ENCODE measurements around the gene SPDYA. TPM values are rescaled to one million over a fixed set of nuclear protein-coding genes. Genes with fewer than 3 reads are reported as not detected.

The SPDYA gene
- polyA plus RNA-seq, 1 donor from 2014 or later: 0.46 TPM

DNA sequence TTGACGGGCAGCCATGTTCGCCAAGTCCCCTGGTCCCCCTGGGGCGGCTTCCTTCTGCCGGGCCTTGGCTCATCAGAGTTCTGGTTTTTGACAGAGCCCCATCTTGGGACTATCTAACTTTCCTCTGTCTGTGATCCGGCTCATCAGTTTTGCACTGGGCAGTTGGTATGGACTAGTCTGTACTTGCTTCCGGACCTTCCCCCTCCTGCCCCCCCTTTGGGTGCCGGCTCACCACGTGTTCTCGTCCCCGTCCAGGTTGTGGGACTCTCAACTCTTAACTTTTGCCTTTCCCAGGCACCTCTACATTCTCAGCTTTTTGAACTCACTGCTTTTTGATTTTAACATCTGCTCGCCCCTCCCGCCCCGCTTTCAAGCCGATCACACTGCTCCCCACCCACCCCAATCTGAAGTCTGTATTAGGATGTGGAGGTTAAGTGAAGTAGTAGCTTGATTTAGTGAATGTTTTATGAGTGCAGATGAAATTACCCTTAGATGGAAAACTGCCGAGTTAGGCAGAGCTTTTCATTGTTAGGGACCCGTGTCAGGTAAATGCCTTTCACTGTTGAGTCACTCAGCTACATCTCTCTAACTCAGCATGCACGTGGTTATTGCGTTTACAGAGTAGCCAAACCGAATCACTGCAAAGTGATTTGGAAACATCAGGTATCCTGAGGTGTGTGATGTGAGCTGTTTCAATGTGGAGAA, 84.7 kb downstream of the SPDYA start:
- H3K27ac ChIP-seq (ENCODE audit: low read length): no peak overlapping the region
- H2AFZ ChIP-seq (ENCODE audit: low read depth, low read length): no peak overlapping the region
- H3K9me2 ChIP-seq (ENCODE audit: insufficient read depth, low read length): no peaks in the 10 kb centered on the region
- H3K36me3 ChIP-seq (ENCODE audit: insufficient read depth, low read length): no peaks in the 10 kb centered on the region
- H3K27me3 ChIP-seq (ENCODE audit: insufficient read depth, low read depth, low read length): no peaks in the 10 kb centered on the region
- H4K20me1 ChIP-seq (ENCODE audit: insufficient read depth): no peaks in the 10 kb centered on the region
- peak overlapping the region; percentile 85 for H3K4me2 ChIP-seq (ENCODE audit: low read length)
- H3K9ac ChIP-seq (ENCODE audit: low read length): peak overlapping the region; percentile 85
- no peaks in the 10 kb centered on the region for H3K9me3 ChIP-seq (ENCODE audit: low read length)
- TF ChIP-seq SMC3 (conservative IDR thresholded peaks at IDR 0.05; ENCODE audit: poor library complexity) (no peak), CTCF (IDR thresholded peaks at IDR 0.05; ENCODE audit: poor library complexity, severe bottlenecking) (no peak), MXI1 (conservative IDR thresholded peaks at IDR 0.05; ENCODE audit: poor library complexity, severe bottlenecking) (no peak)
- peaks cover 56% of the 10 kb centered on the region for H3K79me2 ChIP-seq (replicated peaks; ENCODE audit: insufficient read depth, low read length)
- H3K4me3 ChIP-seq (ENCODE audit: low read length): peak overlapping the region; percentile 91
- no peaks in the 10 kb centered on the region for H3F3A ChIP-seq (ENCODE audit: insufficient read depth, low read length, poor library complexity, severe bottlenecking)

DNA sequence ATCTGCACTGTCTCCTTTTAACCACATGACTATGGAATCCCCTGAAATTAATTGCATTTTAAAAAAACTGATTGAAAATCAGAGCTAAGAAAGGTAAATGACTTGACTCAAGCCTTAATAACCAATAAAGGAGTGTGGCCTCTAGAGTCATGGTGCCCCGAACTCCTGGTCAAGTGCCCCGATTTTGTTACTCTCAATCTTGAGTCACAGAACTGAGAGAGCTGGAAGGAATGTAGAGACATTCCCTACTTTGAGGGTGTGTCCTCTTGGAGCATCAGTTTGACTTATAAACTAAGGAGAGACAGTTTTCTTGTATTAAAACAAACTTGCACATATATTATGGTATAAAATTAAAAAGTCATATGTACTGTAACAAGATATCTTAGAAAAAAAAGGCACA, 86.3 kb downstream of the SPDYA start:
- no peaks in the 10 kb centered on the region for H3F3A ChIP-seq (ENCODE audit: insufficient read depth, low read length, poor library complexity, severe bottlenecking)
- no peaks in the 10 kb centered on the region for H3K9me2 ChIP-seq (ENCODE audit: insufficient read depth, low read length)
- H3K9ac ChIP-seq (ENCODE audit: low read length): no peak overlapping the region
- no peak overlapping the region for H3K27ac ChIP-seq (ENCODE audit: low read length)
- H3K4me3 ChIP-seq (ENCODE audit: low read length): peak overlapping the region; percentile 91
- TF ChIP-seq POLR2AphosphoS5 (IDR thresholded peaks at IDR 0.05): no peak
- TF ChIP-seq EP300 (conservative IDR thresholded peaks at IDR 0.05; ENCODE audit: poor library complexity, severe bottlenecking): no peak
- H3K9me3 ChIP-seq (ENCODE audit: low read length): no peaks in the 10 kb centered on the region
- H2AFZ ChIP-seq (ENCODE audit: low read depth, low read length): no peak overlapping the region
- no peaks in the 10 kb centered on the region for H3K36me3 ChIP-seq (ENCODE audit: insufficient read depth, low read length)
- no peak overlapping the region for H3K4me2 ChIP-seq (ENCODE audit: low read length)
- no peaks in the 10 kb centered on the region for H4K20me1 ChIP-seq (ENCODE audit: insufficient read depth)
- peaks cover 66% of the 10 kb centered on the region for H3K79me2 ChIP-seq (replicated peaks; ENCODE audit: insufficient read depth, low read length)
- no peaks in the 10 kb centered on the region for H3K27me3 ChIP-seq (ENCODE audit: insufficient read depth, low read depth, low read length)

DNA sequence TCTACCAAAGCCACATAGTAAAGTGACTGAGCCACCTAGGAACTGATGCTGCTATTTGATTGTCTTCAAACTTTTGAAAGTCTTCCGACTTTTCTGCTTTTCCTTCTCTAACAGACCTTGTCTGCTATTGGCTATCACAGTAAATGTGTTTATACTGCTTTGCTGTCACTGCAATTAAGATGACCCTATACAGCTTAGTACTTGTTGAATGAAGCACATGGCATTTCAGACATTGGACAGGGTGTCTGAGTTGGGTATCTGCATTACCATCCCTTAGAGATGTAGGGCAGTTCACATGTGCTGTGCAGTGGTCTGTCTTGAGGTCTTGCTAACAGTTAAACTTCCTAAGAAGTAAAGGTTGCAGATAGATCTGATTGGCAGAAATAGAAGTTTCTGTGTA, 87.4 kb downstream of the SPDYA start:
- Histone ChIP-seq H3K9ac (ENCODE audit: low read length) (no peak overlapping the region), H3K79me2 (replicated peaks; ENCODE audit: insufficient read depth, low read length) (peaks cover 77% of the 10 kb centered on the region), H3K27me3 (ENCODE audit: insufficient read depth, low read depth, low read length) (no peaks in the 10 kb centered on the region), H3K4me2 (ENCODE audit: low read length) (no peak overlapping the region), H4K20me1 (ENCODE audit: insufficient read depth) (no peaks in the 10 kb centered on the region), H3K36me3 (ENCODE audit: insufficient read depth, low read length) (no peaks in the 10 kb centered on the region), H2AFZ (ENCODE audit: low read depth, low read length) (no peak overlapping the region), H3F3A (ENCODE audit: insufficient read depth, low read length, poor library complexity, severe bottlenecking) (no peaks in the 10 kb centered on the region), H3K4me3 (ENCODE audit: low read length) (no peak overlapping the region), H3K9me3 (ENCODE audit: low read length) (no peaks in the 10 kb centered on the region), H3K9me2 (ENCODE audit: insufficient read depth, low read length) (no peaks in the 10 kb centered on the region), H3K27ac (ENCODE audit: low read length) (no peak overlapping the region)
- TF ChIP-seq CTCF (IDR thresholded peaks at IDR 0.05; ENCODE audit: poor library complexity, severe bottlenecking) (no peak), TAF1 (IDR thresholded peaks at IDR 0.05; ENCODE audit: low read depth) (no peak), POLR2AphosphoS5 (IDR thresholded peaks at IDR 0.05) (no peak), MXI1 (conservative IDR thresholded peaks at IDR 0.05; ENCODE audit: poor library complexity, severe bottlenecking) (no peak), EP300 (conservative IDR thresholded peaks at IDR 0.05; ENCODE audit: poor library complexity, severe bottlenecking) (no peak), RAD21 (conservative IDR thresholded peaks at IDR 0.05) (no peak), REST (IDR thresholded peaks at IDR 0.05; ENCODE audit: borderline replicate concordance) (no peak), SMC3 (conservative IDR thresholded peaks at IDR 0.05; ENCODE audit: poor library complexity) (no peak), EZH2 (IDR thresholded peaks at IDR 0.05; ENCODE audit: borderline replicate concordance, insufficient read depth, low read length, poor library complexity, severe bottlenecking) (no peak)

Data from neural cell (in vitro differentiated cells).